GM13977 (cell line): ENCODE data around the gene HOTAIR.

Experiments
- DNase-seq: peaks from one replicate; pipeline ENCODE4 v3.0.0; 2012; ENCODE audit warnings: low spot score
- CTCF ChIP-seq: IDR thresholded peaks from 2 replicates; pipeline ENCODE4 v1.5.1; 2012; ENCODE audit warnings: mild to moderate bottlenecking, control low read depth; ENCODE audit not compliant: insufficient read depth; ENCODE audit errors: extremely low read depth, missing control alignments
- in situ Hi-C: fragments of 300-500 bp; cut with MboI; formaldehyde crosslinking; loops from one replicate; pipeline ENCODE4 v1.12.0; 2022; ENCODE audit warnings: low sequenced_read_pairs, low pct_unique_long_range_greater_than_20kb, mixed read lengths, inconsistent platforms; ENCODE audit not compliant: unreplicated experiment

Gene HOTAIR

GRCh38 chr12:53948650-53949593, 25.8 kb downstream of the HOTAIR start:
- no peak for TF ChIP-seq CTCF
- in situ Hi-C loops, result loop anchor here (25.0 kb wide), 1 partner anchor 88 kb away; the partner anchor contains the start of genes HOXC5 and HOXC6
- no peak for DNase-seq

- in situ Hi-C loops, result loop anchor here (25.0 kb wide), 1 partner anchor 90 kb away; the partner anchor contains the start of genes HOXC5 and HOXC6
- DNase-seq, result no peak
- TF ChIP-seq CTCF, result no peak
Measured at GRCh38 chr12:53947743-53948142, 27.0 kb downstream of the HOTAIR start.

- no peak for DNase-seq
- in situ Hi-C loops, result loop anchor here (25.0 kb wide), 1 partner anchor 92 kb away; the partner anchor contains the start of genes HOXC5 and HOXC6
- no peak for TF ChIP-seq CTCF
Measured at GRCh38 chr12:53944907-53945847, 29.6 kb downstream of the HOTAIR start.

GRCh38 chr12:53944209-53944608, 30.5 kb downstream of the HOTAIR start:
- DNase-seq, result no peak
- no peak for TF ChIP-seq CTCF

GRCh38 chr12:53942467-53942997, 32.2 kb downstream of the HOTAIR start:
- TF ChIP-seq CTCF, result no peak
- no peak for DNase-seq
- in situ Hi-C loops, result loop anchor here (25.0 kb wide), 1 partner anchor 95 kb away; the partner anchor contains the start of genes HOXC5 and HOXC6

More at GRCh38 chr12:53944209-53944608, 30.5 kb downstream of the HOTAIR start:
- in situ Hi-C loops, result loop anchor here (25.0 kb wide), 1 partner anchor 93 kb away; the partner anchor contains the start of genes HOXC5 and HOXC6
